ENCODE results near the gene WDR45B.
"Not testable (repeated sequence)": the region's sequence is repeated elsewhere in the genome, so short reads cannot be mapped to it uniquely, and the experiment has no call there.

Gene WDR45B

DNA sequence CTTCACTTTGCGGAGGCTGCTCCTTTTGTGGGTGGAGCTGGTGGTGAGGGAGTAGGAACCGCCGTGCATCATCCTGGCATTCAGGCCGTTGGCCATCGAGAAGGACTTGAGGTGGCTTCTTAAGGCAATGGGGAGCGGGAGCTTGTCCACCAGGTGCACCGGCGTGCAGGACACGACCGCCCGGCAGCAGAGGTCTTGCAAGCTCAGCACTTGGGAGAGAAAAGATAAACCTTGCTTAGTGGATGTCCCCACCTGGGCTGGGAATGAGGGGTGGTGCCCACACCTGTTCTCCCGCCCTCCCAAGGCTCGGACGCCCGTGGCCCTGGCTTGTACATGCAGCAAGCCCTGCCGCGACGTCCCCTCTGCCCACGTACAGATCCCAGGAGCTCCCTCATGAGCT is 9.7 kb upstream of the WDR45B start:
- DNase-seq (ENCODE audit: low read depth) = no peak

DNA sequence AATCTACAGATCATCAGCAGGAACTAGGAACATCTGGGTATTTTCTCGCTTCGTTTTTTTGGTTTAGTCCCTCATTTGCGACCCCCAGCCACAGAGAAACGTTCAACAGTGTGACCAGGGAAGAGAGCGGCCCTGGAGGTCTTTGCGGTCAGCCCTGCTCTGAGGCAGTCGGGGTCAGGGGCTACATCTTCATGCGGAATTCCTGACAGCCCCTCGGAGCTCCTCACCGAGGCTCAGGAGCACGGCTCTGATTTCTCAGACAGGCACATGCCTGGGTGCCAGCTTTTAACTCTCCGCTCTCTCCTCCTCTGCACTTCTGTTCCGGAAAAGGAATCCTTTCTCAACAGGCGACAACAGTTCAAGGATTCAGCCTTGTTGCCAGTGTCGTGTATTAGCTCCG is 8.0 kb upstream of the WDR45B start:
- DNase-seq (ENCODE audit: low read depth) = no peak

DNA sequence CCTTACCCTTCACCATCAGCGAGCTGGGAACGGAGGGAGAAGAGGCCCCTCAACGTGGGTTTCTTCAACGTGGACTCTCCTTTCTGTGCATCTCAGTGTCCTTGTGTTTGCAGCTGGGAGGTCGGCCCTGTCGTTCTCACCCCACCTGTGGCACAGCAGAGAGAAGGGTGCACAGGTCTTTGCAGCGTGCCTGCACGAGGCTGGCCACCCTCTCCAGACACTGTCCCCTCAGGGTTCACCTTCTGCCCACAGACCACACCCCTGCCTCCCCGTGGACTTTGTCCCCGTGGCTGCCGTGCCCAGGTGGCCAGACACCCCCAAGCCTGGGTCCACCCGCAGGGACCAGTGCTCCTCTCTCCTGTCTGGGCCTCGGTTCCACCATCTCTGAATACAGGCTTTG is 7.3 kb upstream of the WDR45B start:
- DNase-seq (ENCODE audit: low read depth) = no peak

DNA sequence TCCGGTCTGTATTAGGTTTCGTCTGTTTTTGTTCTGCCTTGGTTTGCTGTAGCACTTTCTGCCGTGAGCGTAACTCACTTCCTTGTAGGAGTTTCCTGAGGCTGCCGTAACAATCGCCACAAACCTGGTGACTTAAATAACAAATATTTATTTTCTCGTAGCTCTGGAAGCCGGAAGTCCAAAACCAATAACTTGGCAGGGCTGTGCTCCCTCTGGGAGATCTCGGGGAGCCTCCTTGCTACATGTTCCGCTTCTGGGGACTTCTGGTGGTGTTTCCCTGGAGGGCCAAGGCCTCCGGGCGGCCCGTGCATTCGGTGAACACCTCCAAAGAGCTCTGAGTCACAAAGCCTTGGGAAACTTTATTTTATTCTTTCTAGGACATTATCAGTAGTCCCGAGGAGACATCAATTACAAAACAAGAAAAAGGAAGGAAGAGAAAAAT is 6.8 kb upstream of the WDR45B start:
- DNase-seq (ENCODE audit: low read depth) = no peak

DNA sequence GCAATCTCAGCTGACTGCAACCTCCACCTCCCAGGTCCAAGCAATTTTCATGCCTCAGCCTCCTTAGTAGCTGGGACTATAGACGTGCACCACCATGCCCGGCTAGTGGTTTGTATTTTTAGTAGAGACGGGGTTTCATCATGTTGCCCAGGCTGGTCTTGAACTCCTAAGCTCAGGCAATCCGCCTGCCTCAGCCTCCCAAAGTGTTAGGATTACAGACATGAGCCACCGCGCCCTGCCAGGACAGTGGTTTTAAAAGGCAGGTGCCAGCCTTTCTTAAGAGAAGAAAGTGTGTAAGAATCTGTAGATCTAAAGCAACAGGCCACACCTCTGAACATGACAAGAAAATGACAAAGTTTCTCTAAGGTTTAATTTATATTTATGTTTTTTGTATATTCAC is 6.4 kb upstream of the WDR45B start:
- DNase-seq (ENCODE audit: low read depth) = not testable (repeated sequence)

DNA sequence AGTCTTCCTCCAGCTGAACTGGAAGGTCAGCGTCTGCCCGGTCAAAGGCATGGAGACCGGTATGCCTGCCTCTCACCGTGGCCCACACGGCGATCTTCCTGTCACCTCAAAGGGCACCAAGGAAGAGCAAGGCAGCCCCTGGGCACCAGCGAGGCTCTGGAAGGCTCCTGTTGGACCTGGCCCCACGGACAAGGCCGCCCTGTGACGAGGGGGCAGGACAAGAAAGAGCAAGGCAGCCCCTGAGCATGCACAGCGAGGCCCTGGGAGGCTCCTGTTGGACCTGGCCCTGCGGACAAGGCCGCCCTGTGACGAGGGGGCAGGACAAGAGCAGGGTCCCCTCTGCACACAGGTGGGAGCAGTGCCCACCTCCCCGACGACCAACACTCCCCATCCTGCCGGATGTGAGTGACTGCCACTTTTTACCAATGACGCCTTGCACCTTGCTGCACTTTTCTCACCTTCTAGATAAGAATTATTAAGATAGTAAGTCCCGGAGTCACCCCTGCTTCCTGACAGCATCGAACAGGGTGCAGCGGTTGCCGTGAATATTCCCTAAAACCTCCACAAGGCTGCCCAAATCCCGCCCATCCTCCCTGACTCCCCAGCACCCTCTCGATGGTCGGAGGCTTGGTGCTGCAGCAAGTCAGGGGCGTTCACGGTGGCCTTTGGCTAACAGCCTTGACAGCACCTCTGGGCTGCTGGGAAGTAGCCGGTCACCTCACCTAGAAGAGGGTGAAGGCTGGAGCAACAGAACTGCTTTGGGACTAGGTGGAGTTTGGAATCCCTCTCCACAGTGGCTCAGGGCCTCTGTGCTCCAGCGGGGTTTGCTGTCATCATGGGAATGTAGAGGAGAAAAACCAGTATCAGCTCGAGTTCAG is 5.6 kb upstream of the WDR45B start:
- no peak for DNase-seq (ENCODE audit: low read depth)

DNA sequence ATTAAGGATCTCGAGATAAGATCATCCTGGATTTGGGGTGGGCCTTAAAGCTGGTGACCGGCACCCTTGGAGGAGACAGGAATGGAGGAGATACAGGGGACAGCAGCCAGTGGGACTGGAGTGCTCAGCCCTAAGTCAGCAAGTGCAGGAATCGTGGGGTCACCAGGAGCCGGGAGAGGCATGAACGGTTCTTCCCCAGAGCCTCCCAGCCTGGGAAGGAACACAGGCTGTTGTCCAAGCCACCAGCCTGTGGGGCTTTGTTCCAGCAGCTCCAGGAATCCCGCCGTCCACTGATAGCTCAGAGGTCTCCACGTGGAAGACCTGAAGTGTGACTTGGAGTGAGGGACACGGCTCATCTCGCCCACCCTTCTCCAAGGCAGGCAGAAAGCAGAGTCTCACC is 2.5 kb upstream of the WDR45B start:
- DNase-seq (ENCODE audit: low read depth) = no peak

DNA sequence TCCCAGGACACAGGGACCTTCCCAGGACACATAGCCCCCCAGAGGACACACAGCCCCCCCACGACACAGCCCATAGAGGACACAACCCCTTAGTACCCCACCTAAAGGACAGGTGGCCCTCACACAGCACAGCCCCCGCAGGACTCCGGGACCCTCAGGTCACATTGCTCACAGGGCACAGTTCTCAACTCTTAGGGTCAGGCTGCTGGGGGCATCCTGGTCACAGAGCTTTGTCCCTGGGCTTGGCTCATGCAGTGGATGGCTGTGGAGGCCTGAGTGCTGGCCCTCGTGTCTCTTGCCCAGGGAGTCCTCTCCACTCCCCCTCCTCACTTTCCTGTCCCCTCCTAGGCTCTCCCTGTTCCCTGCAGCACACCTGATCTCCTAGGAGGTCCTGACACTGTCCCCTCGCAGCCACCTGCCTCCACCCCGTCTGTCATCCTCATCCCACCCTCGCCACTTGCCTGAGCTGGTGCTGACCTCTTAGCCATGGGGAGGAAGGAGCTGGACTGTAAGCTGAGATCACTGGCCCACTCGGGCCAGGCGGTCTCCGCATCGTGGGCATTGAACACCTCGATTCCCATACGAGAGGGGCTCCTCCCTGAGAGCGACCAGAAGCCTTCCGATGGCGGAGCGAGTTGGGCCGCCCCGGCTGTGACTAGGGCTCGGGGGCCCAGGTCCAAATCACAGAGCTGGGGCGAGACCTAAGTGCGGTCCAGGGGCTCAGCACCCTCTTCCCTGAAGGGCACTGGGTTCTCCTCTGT is 1.4 kb upstream of the WDR45B start:
- DNase-seq (ENCODE audit: low read depth) = no peak

DNA sequence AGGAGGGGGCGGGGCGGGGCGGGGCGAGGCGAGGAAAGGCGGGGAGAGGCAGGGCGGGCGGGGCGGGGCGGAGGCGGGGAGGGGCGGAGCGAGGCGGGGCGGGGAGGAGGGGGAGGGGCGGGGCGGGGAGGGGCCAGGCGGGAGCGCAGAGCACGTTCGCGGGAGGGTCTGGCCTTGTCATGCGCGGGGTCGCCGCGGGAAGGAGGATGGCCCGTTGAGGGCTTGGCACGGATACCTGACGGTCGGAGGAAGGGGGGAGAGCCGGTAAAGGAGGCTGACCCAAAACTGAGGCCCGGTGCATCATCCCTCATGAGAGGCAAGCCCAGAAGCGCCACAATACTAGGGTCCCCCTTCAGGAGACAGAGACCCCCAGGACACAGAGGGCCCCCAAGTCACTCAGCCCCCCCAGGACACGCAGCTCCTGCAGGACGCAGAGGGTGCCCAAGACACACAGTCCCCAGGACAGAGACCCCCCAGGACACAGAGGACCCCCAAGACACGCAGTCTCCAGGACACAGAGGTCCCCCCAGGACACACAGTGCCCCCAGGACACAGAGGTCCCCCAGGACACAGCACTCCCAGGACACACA is 593 bp upstream of the WDR45B start:
- no peak for DNase-seq (ENCODE audit: low read depth)

DNA sequence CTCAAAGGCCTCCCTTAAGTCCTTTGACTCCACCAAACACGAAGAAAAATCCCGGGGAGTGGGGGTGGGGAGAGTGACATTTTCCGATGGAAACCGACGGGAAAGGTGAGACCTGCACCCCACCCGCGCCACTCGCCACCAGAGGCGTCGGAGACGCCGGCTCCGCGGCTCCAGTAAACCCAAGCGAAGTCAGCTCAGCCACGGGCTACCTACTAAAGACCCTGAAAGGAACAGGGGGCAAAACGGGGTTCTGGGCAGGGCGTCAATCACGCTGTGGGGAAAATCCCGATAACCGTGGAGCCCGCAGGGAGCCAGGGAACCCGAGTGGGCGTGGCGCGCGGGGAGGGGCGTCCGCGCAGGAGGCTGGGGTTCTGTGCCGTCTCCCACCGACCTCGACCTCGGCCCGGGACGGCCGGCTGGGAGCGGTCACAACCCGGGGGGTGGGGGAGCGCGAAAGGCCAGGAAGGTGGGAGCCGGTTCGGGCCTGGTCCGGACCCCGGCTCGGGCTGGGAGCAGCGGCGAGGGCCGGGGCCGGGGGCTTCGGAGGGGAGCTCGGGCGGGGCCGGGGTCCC is 565 bp downstream of the WDR45B start:
- no peak for DNase-seq (ENCODE audit: low read depth)

DNA sequence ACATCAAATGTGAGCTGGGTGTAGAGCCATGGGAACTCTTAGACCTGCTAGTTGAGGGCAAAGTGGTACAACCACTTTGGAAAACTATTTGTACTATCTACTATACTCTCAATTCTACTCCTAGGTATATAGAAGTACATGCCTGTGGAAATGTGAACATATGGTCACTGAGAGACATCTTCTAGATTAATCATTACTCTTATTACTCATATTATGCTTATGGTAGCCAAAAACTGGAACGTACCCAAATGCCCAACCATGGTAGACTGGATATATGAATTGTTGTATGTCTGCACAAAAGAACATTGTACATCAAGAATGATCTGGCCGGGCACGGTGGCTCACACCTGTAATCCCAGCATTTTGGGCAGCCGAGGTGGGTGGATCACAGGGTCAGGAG is 2.7 kb downstream of the WDR45B start:
- DNase-seq (ENCODE audit: low read depth) = no peak

DNA sequence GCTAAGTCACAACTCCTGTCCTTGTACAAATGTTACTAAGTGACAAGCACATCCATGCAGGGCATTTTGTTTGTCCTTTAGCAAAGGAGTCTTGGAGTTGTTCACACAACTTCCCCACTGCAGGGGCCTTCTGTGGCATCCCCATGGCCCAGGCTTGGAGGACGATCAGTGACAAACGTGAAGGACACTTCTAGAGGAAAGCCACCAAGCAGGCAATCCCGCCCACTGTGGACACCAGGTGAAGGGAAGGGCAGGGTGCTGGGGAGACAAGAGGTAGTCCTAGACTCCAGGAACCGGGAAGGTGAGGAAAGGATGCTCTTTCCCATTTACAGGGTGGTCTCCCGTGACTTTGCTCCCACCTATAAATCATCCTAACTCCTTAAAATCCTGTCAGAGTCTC is 4.1 kb downstream of the WDR45B start:
- no peak for DNase-seq (ENCODE audit: low read depth)

DNA sequence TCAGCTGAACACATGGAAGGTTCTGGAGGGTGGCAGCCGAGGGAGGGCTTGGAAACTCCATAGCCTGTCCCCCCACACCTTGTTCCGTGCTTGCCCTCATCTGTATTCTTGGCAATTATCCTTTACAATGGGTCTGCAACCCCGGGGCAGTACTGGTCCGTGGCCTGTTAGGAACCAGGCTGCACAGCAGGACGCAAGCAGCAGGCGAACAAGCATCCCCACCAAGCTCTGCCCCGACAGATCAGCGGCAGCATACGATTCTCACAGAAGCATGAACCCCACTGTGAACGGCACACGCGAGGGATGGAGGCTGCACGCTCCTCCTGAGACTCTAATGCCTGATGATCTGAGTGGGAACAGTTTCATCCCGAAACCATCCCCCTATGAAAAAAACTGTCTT is 6.2 kb downstream of the WDR45B start:
- DNase-seq (ENCODE audit: low read depth) = no peak

DNA sequence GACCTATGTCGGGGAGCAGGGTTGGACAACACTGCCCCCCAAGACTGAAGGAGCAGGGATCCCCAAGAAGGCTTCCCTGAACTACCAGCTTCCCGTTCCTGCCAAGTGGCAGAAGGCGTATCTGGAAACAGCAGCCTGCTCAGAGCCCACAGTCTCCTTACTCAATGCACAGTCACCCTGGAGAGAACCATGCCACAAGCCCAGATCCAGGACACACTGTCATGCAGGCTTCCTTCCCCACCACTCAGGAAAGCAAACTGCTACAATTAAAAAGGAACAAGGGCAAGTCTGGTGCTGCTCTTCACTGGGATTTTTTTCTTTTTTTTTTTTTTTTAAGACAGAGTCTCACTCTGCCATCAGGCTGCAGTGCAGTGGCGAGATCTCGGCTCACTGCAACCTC is 8.2 kb downstream of the WDR45B start:
- no peak for DNase-seq (ENCODE audit: low read depth)

DNA sequence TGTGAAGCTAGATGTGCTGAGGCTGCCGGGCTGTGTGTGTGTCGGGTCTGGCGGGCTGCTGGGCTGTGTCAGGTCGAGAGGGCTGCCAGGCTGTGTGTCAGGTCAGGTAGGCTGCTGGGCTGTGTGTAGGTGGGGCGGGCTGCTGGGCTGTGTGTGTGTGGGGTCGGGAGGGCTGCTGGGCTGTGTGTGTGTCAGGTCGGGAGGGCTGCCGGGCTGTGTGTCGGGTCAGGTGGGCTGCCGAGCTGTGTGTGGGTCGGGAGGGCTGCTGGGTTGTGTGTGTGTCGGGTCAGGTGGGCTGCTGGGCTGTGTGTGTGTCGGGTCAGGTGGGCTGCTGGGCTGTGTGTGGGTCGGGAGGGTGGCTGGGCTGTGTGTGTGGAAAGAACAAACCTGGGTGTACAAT is 8.6 kb downstream of the WDR45B start:
- no peak for DNase-seq (ENCODE audit: low read depth)

DNA sequence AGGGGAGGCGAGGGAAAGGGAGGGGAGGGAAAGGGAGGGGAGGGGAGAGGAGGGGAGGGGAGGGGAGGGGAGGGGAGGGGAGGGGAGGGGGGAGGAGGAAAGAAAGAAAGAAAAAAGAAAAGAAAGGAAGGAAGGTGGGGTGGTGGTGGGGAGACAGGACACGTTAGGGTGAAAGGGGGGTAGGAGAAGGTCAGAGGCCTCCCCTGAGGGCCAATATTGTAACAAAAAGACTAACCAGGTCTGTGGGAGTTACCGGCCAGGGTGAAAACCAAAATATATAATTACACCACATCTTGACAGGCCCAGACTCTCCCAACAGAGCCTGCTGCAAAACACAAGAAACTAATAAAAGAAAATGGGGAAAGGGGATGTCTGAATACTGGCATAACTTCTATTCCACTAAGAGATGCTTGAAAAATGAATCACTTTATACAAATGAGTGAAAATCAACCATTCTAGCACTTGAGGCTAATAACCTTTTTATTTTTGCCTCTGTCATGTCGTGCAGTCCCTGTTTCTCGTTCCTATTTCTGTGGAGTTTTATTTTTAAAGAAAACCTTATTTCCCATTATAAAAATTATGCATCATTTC is 10.0 kb downstream of the WDR45B start:
- no peak for DNase-seq (ENCODE audit: low read depth)

DNA sequence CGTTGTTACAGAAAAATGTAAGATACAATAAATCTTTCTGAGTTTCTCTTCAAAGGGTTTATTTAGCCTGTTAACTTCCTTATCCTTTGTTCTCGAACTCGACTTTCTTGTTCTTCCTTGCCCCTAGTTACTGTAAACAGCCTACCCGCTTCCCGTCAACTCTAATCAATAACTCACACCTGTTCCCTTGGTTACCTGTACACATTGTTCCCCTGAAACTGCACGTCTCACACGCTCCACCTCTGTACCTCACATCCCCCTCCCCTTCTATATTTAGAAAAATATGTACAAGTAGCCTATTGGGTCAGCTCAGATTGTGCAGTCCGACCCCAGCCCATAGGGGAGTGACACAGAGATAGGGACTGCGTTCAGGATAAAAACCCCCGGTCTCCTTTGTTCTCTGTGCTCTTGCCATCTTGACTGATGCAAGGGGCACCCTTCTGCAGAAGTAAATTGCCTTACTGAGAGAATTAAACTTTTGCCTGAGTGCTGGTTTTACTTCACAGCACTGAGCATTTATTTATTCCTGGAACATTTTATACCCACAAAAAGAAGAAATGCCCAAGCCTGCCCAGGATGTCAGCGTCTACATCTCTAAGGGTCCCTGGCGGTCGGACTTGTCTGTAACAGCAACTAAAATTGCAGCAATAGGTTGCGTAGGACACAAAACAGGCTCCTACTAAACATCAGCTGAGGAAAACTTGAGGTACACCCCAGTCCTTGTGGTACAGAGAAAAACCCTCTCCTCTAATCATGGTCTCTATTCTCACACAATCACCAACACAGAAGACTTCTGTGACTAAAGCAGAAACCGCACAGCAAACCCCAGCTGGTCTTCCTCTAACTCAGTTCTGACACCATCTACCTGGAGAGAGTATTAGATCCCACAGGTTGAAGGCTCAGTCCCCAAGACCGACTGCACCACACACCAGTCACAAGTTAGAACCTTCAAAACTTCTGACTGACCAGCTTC is 11.3 kb downstream of the WDR45B start:
- DNase-seq (ENCODE audit: low read depth) = no peak

DNA sequence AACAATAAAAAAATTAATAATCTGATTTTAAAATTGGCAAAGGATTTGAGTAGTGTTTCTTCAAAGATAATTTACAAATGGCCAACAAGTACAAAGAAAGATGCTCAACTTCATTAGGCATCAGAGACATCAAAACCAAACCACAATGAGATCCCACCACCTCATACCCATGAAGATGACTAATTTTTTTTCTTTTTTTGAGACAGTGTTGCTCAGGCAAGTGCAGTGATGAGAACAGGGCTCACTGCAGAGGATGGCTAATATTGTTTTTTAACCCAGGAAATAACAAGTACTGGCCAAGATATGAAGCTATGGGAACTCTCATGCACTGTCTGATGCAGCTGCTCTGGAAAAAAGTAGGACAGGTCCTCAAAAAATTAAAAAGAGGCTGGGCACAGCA is 14.9 kb downstream of the WDR45B start:
- DNase-seq (ENCODE audit: low read depth) = no peak

DNA sequence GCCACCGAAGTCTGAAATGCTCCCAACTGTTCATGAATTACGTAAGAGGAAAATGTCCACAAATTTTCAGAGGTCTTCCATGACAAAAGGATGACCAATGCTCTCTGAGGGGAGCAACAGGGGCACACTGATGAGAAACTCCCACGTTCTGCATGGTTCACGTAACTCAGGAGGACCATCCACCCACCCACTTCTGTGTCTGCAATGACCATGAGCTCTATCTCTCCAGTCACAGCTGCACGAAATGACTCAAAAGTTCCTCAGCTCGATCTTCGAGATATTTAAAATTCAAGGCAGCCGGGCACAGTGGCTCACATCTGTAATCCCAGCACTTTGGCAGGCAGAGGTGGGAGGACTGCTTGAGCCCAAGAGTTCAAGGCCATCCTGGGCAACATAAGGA is 15.8 kb downstream of the WDR45B start:
- DNase-seq (ENCODE audit: low read depth) = no peak

DNA sequence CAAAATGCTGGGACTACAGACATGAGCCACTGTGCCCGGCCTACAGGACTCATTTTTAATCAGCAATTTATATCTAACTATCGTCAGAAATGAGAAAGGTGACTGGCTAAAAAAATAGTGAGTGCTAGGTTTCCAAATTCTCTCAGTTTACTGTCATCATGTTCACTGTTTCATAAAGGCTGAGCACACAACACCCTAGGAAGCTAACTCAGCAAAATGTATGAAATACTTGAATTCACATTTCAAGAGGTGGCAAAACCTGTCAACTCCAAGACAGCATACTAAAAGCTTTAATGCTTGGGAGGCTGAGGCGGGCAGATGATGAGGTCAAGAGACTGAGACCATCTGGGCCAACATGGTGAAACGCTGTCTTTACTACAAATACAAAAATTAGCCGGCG is 16.7 kb downstream of the WDR45B start:
- DNase-seq (ENCODE audit: low read depth) = no peak

DNA sequence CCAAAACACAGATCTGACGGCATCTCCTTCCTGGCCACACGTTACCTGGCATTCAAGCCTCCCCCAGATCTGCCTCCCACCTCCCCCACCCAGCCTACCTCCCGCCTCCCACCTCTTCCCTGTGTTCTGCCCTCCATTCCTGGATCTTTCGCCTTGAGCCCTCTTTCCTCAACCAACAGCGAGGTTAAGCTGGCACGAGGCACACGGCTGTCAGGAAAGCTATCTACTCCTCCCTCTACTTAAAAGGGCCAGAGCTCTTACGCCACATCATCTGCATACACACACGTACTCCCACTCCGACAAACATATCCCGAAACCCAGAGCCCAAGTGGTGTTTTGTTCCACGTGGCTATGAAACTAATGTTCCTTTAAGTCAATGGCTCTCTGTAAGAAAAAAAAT is 18.0 kb downstream of the WDR45B start:
- no peak for DNase-seq (ENCODE audit: low read depth)

All from non-pigmented ciliary epithelial cell (primary cell).